Trophoblast cell (in vitro differentiated cells and primary cell): ENCODE data around the gene SKAP1. TPM values are rescaled to one million over a fixed set of nuclear protein-coding genes. Genes with fewer than 3 reads are reported as not detected.
A peak's percentile ranks its signal among the peaks of the same experiment; 100 is the strongest.

Source experiments
- DNase-seq, 2 donors: peaks; one replicate each; pipeline ENCODE4 v3.0.0-alpha.2; 2016
- H2AFZ ChIP-seq: 2 replicates; pipeline ENCODE4 v1.6.1; 2013; ENCODE audit warnings: low read length, moderate library complexity, mild to moderate bottlenecking; ENCODE audit not compliant: insufficient read depth, poor library complexity
- H2AK5ac ChIP-seq: 2 replicates; pipeline ENCODE4 v1.6.1; 2013; ENCODE audit warnings: mild to moderate bottlenecking, low read length
- H2BK120ac ChIP-seq: 2 replicates; pipeline ENCODE4 v1.6.1; 2013; ENCODE audit warnings: low read length, mild to moderate bottlenecking, moderate library complexity; ENCODE audit not compliant: insufficient read depth, poor library complexity
- H2BK12ac ChIP-seq: 2 replicates; pipeline ENCODE4 v1.6.1; 2013; ENCODE audit warnings: mild to moderate bottlenecking, low read length, moderate library complexity
- H2BK5ac ChIP-seq: 2 replicates; pipeline ENCODE4 v1.6.1; 2013; ENCODE audit warnings: low read length, low read depth, moderate library complexity, mild to moderate bottlenecking; ENCODE audit not compliant: poor library complexity
- H3K14ac ChIP-seq: 2 replicates; pipeline ENCODE4 v1.6.1; 2013; ENCODE audit warnings: mild to moderate bottlenecking, low read length
- H3K18ac ChIP-seq: 2 replicates; pipeline ENCODE4 v1.6.1; 2013; ENCODE audit warnings: mild to moderate bottlenecking, low read length
- H3K23ac ChIP-seq: 2 replicates; pipeline ENCODE4 v1.6.1; 2013; ENCODE audit warnings: low read length
- H3K27ac ChIP-seq: 2 replicates; pipeline ENCODE4 v1.5.1; 2013; ENCODE audit warnings: low read depth, mild to moderate bottlenecking, inconsistent platforms, low read length, moderate library complexity
- H3K27me3 ChIP-seq: 2 replicates; pipeline ENCODE4 v1.6.1; 2013; ENCODE audit warnings: inconsistent platforms, mild to moderate bottlenecking, low read length, moderate library complexity; ENCODE audit not compliant: insufficient read depth
- H3K36me3 ChIP-seq, 2 experiments: 1 replicate in 1 of 2; 2 replicates in 1 of 2; pipeline ENCODE4 v1.6.1; 2013; ENCODE audit warnings: low read length in 2 of 2, mild to moderate bottlenecking in 2 of 2, moderate library complexity in 1 of 2; ENCODE audit not compliant: insufficient read depth in 2 of 2, control insufficient read depth in 1 of 2
- H3K4ac ChIP-seq: 2 replicates; pipeline ENCODE4 v1.6.1; 2013; ENCODE audit warnings: low read depth, mild to moderate bottlenecking, low read length, moderate library complexity
- H3K4me1 ChIP-seq, 2 experiments: 1 replicate in 1 of 2; 2 replicates in 1 of 2; pipeline ENCODE4 v1.6.1; 2013; ENCODE audit warnings: low read length in 2 of 2, mild to moderate bottlenecking in 2 of 2, moderate library complexity in 1 of 2; ENCODE audit not compliant: insufficient read depth in 2 of 2, control insufficient read depth in 1 of 2
- H3K4me2 ChIP-seq: 2 replicates; pipeline ENCODE4 v1.6.1; 2013; ENCODE audit warnings: inconsistent platforms, mild to moderate bottlenecking, low read length, moderate library complexity
- H3K4me3 ChIP-seq: 2 replicates; pipeline ENCODE4 v1.5.1; 2013; ENCODE audit warnings: mild to moderate bottlenecking, low read depth, low read length, inconsistent platforms
- H3K79me1 ChIP-seq: one replicate; pipeline ENCODE4 v1.6.1; 2013; ENCODE audit warnings: low read length
- H3K79me2 ChIP-seq: 2 replicates; pipeline ENCODE4 v1.6.1; 2013; ENCODE audit warnings: low read length, mild to moderate bottlenecking; ENCODE audit not compliant: control insufficient read depth, insufficient read depth, poor library complexity
- H3K9ac ChIP-seq: 2 replicates; pipeline ENCODE4 v1.6.1; 2013; ENCODE audit warnings: mild to moderate bottlenecking, low read length
- H3K9me3 ChIP-seq: 2 replicates; pipeline ENCODE4 v1.6.1; 2013; ENCODE audit warnings: low read depth, mild to moderate bottlenecking, control low read depth, inconsistent platforms, low read length; ENCODE audit not compliant: insufficient read depth
- H4K12ac ChIP-seq: 2 replicates; pipeline ENCODE4 v1.6.1; 2013; ENCODE audit warnings: low read depth, mild to moderate bottlenecking, low read length, moderate library complexity
- H4K8ac ChIP-seq: 2 replicates; pipeline ENCODE4 v1.6.1; 2013; ENCODE audit warnings: low read depth, mild to moderate bottlenecking, low read length, moderate library complexity
- H4K91ac ChIP-seq: one replicate; pipeline ENCODE4 v1.6.1; 2013; ENCODE audit warnings: low read depth, mild to moderate bottlenecking, low read length, moderate library complexity
- WGBS: extraction: QIAGEN DNeasy Blood & Tissue Kit; methylation state at CpG from one replicate; pipeline ENCODE4 v1.1.7; 2013; ENCODE audit warnings: missing lambda C conversion rate; ENCODE audit not compliant: insufficient read length, insufficient coverage; ENCODE audit errors: extremely low coverage; 5-methylcytosine and 5-hydroxymethylcytosine counted together
- polyA plus RNA-seq: library from polyadenylated mRNA; stranded (reverse); fragments of 200-250 nt; gene quantifications from 2 replicates; pipeline ENCODE4 v1.2.3, GENCODE V29; 2013

The SKAP1 gene
- not detected in 2 replicates for polyA plus RNA-seq

- H3K4me2 ChIP-seq = peak within 1 kb of the TSS; percentile 40
- no peak within 1 kb of the TSS for H3K4ac ChIP-seq
- H2BK120ac ChIP-seq = no peak within 1 kb of the TSS
- H2AFZ ChIP-seq = no peak within 1 kb of the TSS
- H3K4me1 ChIP-seq = peaks cover 3 to 4% of the 10 kb centered on the region in 2 experiments
- H4K91ac ChIP-seq = no peak within 1 kb of the TSS
- no peak within 1 kb of the TSS for H2BK12ac ChIP-seq
- no peak within 1 kb of the TSS for H2BK5ac ChIP-seq
- DNase-seq = peak in 1 of 2 donors; percentile 8
- peaks cover 21% of the 10 kb centered on the region for H3K27me3 ChIP-seq
- H4K12ac ChIP-seq = no peak within 1 kb of the TSS
- H3K79me2 ChIP-seq = no peaks in the 10 kb centered on the region
- H3K79me1 ChIP-seq = no peaks in the 10 kb centered on the region
- H3K18ac ChIP-seq = no peak within 1 kb of the TSS
- H3K36me3 ChIP-seq = no peaks in the 10 kb centered on the region
- no peaks in the 10 kb centered on the region for H3K9me3 ChIP-seq
- no peak within 1 kb of the TSS for H3K9ac ChIP-seq
- H4K8ac ChIP-seq = no peak within 1 kb of the TSS
- no peak within 1 kb of the TSS for H3K23ac ChIP-seq
- no peak within 1 kb of the TSS for H3K4me3 ChIP-seq
- H3K14ac ChIP-seq = no peak within 1 kb of the TSS
- H2AK5ac ChIP-seq = no peak within 1 kb of the TSS
- no peak within 1 kb of the TSS for H3K27ac ChIP-seq
- WGBS = no CpG with 5 or more reads among the region's 65 CpGs
Measured at GRCh38 chr17:48429638-48430586, at the start of gene SKAP1. Gene SKAP1 (minus strand): TSS chr17:48430214.

- H3K4me3 ChIP-seq = no peak overlapping the region
- H2BK5ac ChIP-seq = no peak overlapping the region
- H4K8ac ChIP-seq = no peak overlapping the region
- H3K4me1 ChIP-seq = peaks cover 9 to 11% of the 10 kb centered on the region in 2 experiments
- no peak overlapping the region for H2AK5ac ChIP-seq
- H4K12ac ChIP-seq = no peak overlapping the region
- H3K9me3 ChIP-seq = no peaks in the 10 kb centered on the region
- no peak for DNase-seq
- H2BK12ac ChIP-seq = no peak overlapping the region
- H3K79me1 ChIP-seq = peaks cover 2% of the 10 kb centered on the region
- H3K18ac ChIP-seq = no peak overlapping the region
- no peak overlapping the region for H3K23ac ChIP-seq
- H3K9ac ChIP-seq = no peak overlapping the region
- H3K27me3 ChIP-seq = no peaks in the 10 kb centered on the region
- H2AFZ ChIP-seq = no peak overlapping the region
- H3K36me3 ChIP-seq = no peaks in the 10 kb centered on the region
- no peak overlapping the region for H2BK120ac ChIP-seq
- no peak overlapping the region for H3K4me2 ChIP-seq
- no peak overlapping the region for H3K14ac ChIP-seq
- no peak overlapping the region for H3K27ac ChIP-seq
- no CpG with 5 or more reads among the region's 2 CpGs for WGBS
- H4K91ac ChIP-seq = no peak overlapping the region
- H3K4ac ChIP-seq = no peak overlapping the region
- no peaks in the 10 kb centered on the region for H3K79me2 ChIP-seq
Measured at GRCh38 chr17:48479014-48479402, 49.0 kb upstream of the SKAP1 start.

- Histone ChIP-seq H3K4ac (no peak overlapping the region), H4K12ac (no peak overlapping the region), H3K14ac (no peak overlapping the region), H2BK5ac (no peak overlapping the region), H3K23ac (no peak overlapping the region), H2BK12ac (no peak overlapping the region), H3K4me1 (peaks cover 3 to 5% of the 10 kb centered on the region in 2 experiments), H4K91ac (no peak overlapping the region), H3K9me3 (no peaks in the 10 kb centered on the region), H2AFZ (no peak overlapping the region), H3K9ac (no peak overlapping the region), H2BK120ac (no peak overlapping the region), H3K79me2 (no peaks in the 10 kb centered on the region), H3K27me3 (no peaks in the 10 kb centered on the region), H3K18ac (no peak overlapping the region), H3K36me3 (no peaks in the 10 kb centered on the region), H3K27ac (no peak overlapping the region), H2AK5ac (no peak overlapping the region), H3K4me3 (no peak overlapping the region), H3K79me1 (no peaks in the 10 kb centered on the region), H3K4me2 (no peak overlapping the region), H4K8ac (no peak overlapping the region)
- no peak for DNase-seq
- 100% methylated on average over 1 of the region's 9 CpGs for WGBS
Measured at GRCh38 chr17:48478224-48479013, 48.4 kb upstream of the SKAP1 start.

- no peak overlapping the region for H3K27ac ChIP-seq
- no peak for DNase-seq
- no peak overlapping the region for H3K4me3 ChIP-seq
- no peak overlapping the region for H2BK12ac ChIP-seq
- no peak overlapping the region for H3K14ac ChIP-seq
- H3K4ac ChIP-seq = no peak overlapping the region
- H3K36me3 ChIP-seq = no peaks in the 10 kb centered on the region
- H3K18ac ChIP-seq = no peak overlapping the region
- WGBS = no CpG with 5 or more reads among the region's 1 CpG
- no peak overlapping the region for H4K12ac ChIP-seq
- no peak overlapping the region for H2BK120ac ChIP-seq
- H3K23ac ChIP-seq = no peak overlapping the region
- no peaks in the 10 kb centered on the region for H3K79me1 ChIP-seq
- no peak overlapping the region for H3K9ac ChIP-seq
- H2BK5ac ChIP-seq = no peak overlapping the region
- no peak overlapping the region for H4K91ac ChIP-seq
- H3K4me2 ChIP-seq = no peak overlapping the region
- H3K79me2 ChIP-seq = no peaks in the 10 kb centered on the region
- no peak overlapping the region for H2AFZ ChIP-seq
- no peak overlapping the region for H2AK5ac ChIP-seq
- peaks cover 3 to 7% of the 10 kb centered on the region in 2 experiments for H3K4me1 ChIP-seq
- no peak overlapping the region for H4K8ac ChIP-seq
- no peaks in the 10 kb centered on the region for H3K27me3 ChIP-seq
- no peaks in the 10 kb centered on the region for H3K9me3 ChIP-seq
Measured at GRCh38 chr17:48477221-48477620, 47.2 kb upstream of the SKAP1 start.
